T-helper 22 cell (primary cell): ENCODE results near the gene GPRASP2.

Experiments
- DNase-seq: peaks from one replicate; pipeline ENCODE4 v3.0.0-alpha.2; 2020; ENCODE audit warnings: low read depth

The GPRASP2 gene

GRCh38 chrX:102745513-102745856, 33.2 kb downstream of the GPRASP2 start:
- DNase-seq = no peak

- no peak for DNase-seq
Observed at GRCh38 chrX:102745857-102746584, 33.8 kb downstream of the GPRASP2 start.

- DNase-seq = no peak
Observed at GRCh38 chrX:102765217-102765616, 53.0 kb downstream of the GPRASP2 start.

GRCh38 chrX:102765809-102766208, 53.6 kb downstream of the GPRASP2 start:
- no peak for DNase-seq

- DNase-seq = no peak
Observed at GRCh38 chrX:102767287-102767686, 55.0 kb downstream of the GPRASP2 start.
